Vagina (tissue), 2 donors: ENCODE data around the gene SLC39A3. TPM values are rescaled to one million over a fixed set of nuclear protein-coding genes. Genes with fewer than 3 reads are reported as not detected.

ENCODE experiments used
- DNase-seq, 2 donors: peaks; one replicate each; pipeline ENCODE4 v3.0.0-alpha.2; 2017; ENCODE audit errors: extremely low spot score in 2 of 2
- H3K27ac ChIP-seq: fragments of 200-600 bp; sonication (generic); one replicate; pipeline ENCODE4 v1.5.1; 2019
- H3K27me3 ChIP-seq: fragments of 200-600 bp; sonication (generic); one replicate; pipeline ENCODE4 v1.5.1; 2019
- H3K36me3 ChIP-seq, 2 donors: fragments of 200-600 bp; sonication (generic); one replicate each; pipeline ENCODE4 v1.5.1; 2017 to 2019
- H3K4me1 ChIP-seq: fragments of 200-600 bp; sonication (generic); one replicate; pipeline ENCODE4 v1.5.1; 2019
- H3K4me3 ChIP-seq, 2 donors: fragments of 200-600 bp; sonication (generic); 1 replicate in 1 of 2; 2 replicates in 1 of 2; pipeline ENCODE4 v1.5.1; 2016 to 2019
- H3K9me3 ChIP-seq: fragments of 200-600 bp; sonication (generic); one replicate; pipeline ENCODE4 v1.5.1; 2019
- POLR2A ChIP-seq, 2 donors: fragments of 450-650 bp; IDR thresholded peaks; one replicate each; pipeline ENCODE4 v1.6.1; 2017; ENCODE audit warnings: antibody characterized with exemption in 2 of 2, mild to moderate bottlenecking in 2 of 2, moderate library complexity in 2 of 2
- POLR2AphosphoS5 ChIP-seq, 2 donors: sonication (generic); formaldehyde crosslinking; IDR thresholded peaks; one replicate each; pipeline ENCODE4 v1.9.0; 2017; ENCODE audit warnings: antibody characterized with exemption in 2 of 2, mild to moderate bottlenecking in 2 of 2, low read depth in 1 of 2; ENCODE audit not compliant: insufficient read depth in 1 of 2
- intact Hi-C: fragments of 100-400 bp; cut with DNase I; formaldehyde crosslinking; loops from one replicate; pipeline ENCODE4 v1.15.1; 2023
- total RNA-seq: library from RNA; depleted of rRNA; stranded (reverse); fragments of >200 nt; gene quantifications from one replicate; pipeline ENCODE4 v1.2.3, GENCODE V29; 2016
- TF ChIP-seq, protein P1 (sequence below), 3 experiments: fragments of 450-650 bp in 2 of 3; fragments of 200-600 bp in 1 of 3; sonication (generic) in 1 of 3; IDR thresholded peaks; one replicate each; pipeline ENCODE4 v1.5.1; 2017 to 2019; ENCODE audit warnings: antibody characterized with exemption in 3 of 3, mild to moderate bottlenecking in 2 of 3, moderate library complexity in 2 of 3

SLC39A3 gene
- total RNA-seq, 1 donor from 2014 or later = 27.7 TPM

GRCh38 chr19:2768365-2769132, 28.7 kb upstream of the SLC39A3 start:
- Histone ChIP-seq H3K27ac (no peak overlapping the region), H3K9me3 (no peaks in the 10 kb centered on the region), H3K4me3 (no peak overlapping the region), H3K27me3 (no peaks in the 10 kb centered on the region), H3K36me3 (peaks cover 0 to 43% of the 10 kb centered on the region in 2 donors), H3K4me1 (peaks cover 20% of the 10 kb centered on the region)
- intact Hi-C loops = no loop called here
- no peak for DNase-seq
- TF ChIP-seq, protein P1, sequence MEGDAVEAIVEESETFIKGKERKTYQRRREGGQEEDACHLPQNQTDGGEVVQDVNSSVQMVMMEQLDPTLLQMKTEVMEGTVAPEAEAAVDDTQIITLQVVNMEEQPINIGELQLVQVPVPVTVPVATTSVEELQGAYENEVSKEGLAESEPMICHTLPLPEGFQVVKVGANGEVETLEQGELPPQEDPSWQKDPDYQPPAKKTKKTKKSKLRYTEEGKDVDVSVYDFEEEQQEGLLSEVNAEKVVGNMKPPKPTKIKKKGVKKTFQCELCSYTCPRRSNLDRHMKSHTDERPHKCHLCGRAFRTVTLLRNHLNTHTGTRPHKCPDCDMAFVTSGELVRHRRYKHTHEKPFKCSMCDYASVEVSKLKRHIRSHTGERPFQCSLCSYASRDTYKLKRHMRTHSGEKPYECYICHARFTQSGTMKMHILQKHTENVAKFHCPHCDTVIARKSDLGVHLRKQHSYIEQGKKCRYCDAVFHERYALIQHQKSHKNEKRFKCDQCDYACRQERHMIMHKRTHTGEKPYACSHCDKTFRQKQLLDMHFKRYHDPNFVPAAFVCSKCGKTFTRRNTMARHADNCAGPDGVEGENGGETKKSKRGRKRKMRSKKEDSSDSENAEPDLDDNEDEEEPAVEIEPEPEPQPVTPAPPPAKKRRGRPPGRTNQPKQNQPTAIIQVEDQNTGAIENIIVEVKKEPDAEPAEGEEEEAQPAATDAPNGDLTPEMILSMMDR (IDR thresholded peaks at IDR 0.05) = no peak
- TF ChIP-seq POLR2A (IDR thresholded peaks at IDR 0.05) (no peak), POLR2AphosphoS5 (IDR thresholded peaks at IDR 0.05; ENCODE audit: insufficient read depth in 1 of 2, low read depth in 1 of 2) (no peak)

GRCh38 chr19:2767688-2768087, 27.9 kb upstream of the SLC39A3 start:
- Histone ChIP-seq H3K36me3 (peaks cover 0 to 52% of the 10 kb centered on the region in 2 donors), H3K4me1 (peaks cover 20% of the 10 kb centered on the region), H3K27me3 (no peaks in the 10 kb centered on the region), H3K27ac (no peak overlapping the region), H3K9me3 (no peaks in the 10 kb centered on the region), H3K4me3 (no peak overlapping the region)
- DNase-seq = no peak
- intact Hi-C loops = no loop called here
- TF ChIP-seq POLR2AphosphoS5 (IDR thresholded peaks at IDR 0.05; ENCODE audit: insufficient read depth in 1 of 2, low read depth in 1 of 2) (no peak), POLR2A (IDR thresholded peaks at IDR 0.05) (no peak)
- TF ChIP-seq, protein P1 (IDR thresholded peaks at IDR 0.05) = no peak

GRCh38 chr19:2766594-2767372, 27.0 kb upstream of the SLC39A3 start:
- no peak overlapping the region for H3K27ac ChIP-seq
- no peak for DNase-seq
- TF ChIP-seq, protein P1 (IDR thresholded peaks at IDR 0.05) = no peak
- TF ChIP-seq POLR2A (IDR thresholded peaks at IDR 0.05) (no peak), POLR2AphosphoS5 (IDR thresholded peaks at IDR 0.05; ENCODE audit: insufficient read depth in 1 of 2, low read depth in 1 of 2) (no peak)
- no peaks in the 10 kb centered on the region for H3K9me3 ChIP-seq
- no peak overlapping the region for H3K4me3 ChIP-seq
- peaks cover 0 to 61% of the 10 kb centered on the region in 2 donors for H3K36me3 ChIP-seq
- H3K27me3 ChIP-seq = no peaks in the 10 kb centered on the region
- H3K4me1 ChIP-seq = peaks cover 16% of the 10 kb centered on the region
- intact Hi-C loops = no loop called here

- no peak for DNase-seq
- intact Hi-C loops = no loop called here
- Histone ChIP-seq H3K27me3 (no peaks in the 10 kb centered on the region), H3K9me3 (no peaks in the 10 kb centered on the region), H3K27ac (no peak overlapping the region), H3K4me3 (no peak overlapping the region), H3K4me1 (peaks cover 4% of the 10 kb centered on the region), H3K36me3 (peaks cover 0 to 71% of the 10 kb centered on the region in 2 donors)
- TF ChIP-seq POLR2A (IDR thresholded peaks at IDR 0.05) (no peak), POLR2AphosphoS5 (IDR thresholded peaks at IDR 0.05; ENCODE audit: insufficient read depth in 1 of 2, low read depth in 1 of 2) (no peak)
- TF ChIP-seq, protein P1 (IDR thresholded peaks at IDR 0.05) = no peak
These were observed 25.6 kb upstream of the SLC39A3 start for GRCh38 chr19:2765376-2765775.
